Epithelial cell of esophagus (primary cell): ENCODE results near the gene KLK1.
A peak's percentile ranks its signal among the peaks of the same experiment; 100 is the strongest.

ENCODE experiments used
- DNase-seq: peaks from one replicate; pipeline ENCODE4 v3.0.0; 2010; ENCODE audit warnings: low read depth
- H3K4me3 ChIP-seq: 2 replicates; pipeline ENCODE4 v1.5.1; 2011; ENCODE audit warnings: mild to moderate bottlenecking, low read length, control low read depth
- TF ChIP-seq, protein P1 (sequence below): IDR thresholded peaks from 2 replicates; pipeline ENCODE4 v1.5.1; 2011; ENCODE audit warnings: low read depth, mild to moderate bottlenecking, low read length, control low read depth, inconsistent platforms; ENCODE audit not compliant: insufficient read depth; ENCODE audit errors: missing control alignments

The KLK1 gene

DNA sequence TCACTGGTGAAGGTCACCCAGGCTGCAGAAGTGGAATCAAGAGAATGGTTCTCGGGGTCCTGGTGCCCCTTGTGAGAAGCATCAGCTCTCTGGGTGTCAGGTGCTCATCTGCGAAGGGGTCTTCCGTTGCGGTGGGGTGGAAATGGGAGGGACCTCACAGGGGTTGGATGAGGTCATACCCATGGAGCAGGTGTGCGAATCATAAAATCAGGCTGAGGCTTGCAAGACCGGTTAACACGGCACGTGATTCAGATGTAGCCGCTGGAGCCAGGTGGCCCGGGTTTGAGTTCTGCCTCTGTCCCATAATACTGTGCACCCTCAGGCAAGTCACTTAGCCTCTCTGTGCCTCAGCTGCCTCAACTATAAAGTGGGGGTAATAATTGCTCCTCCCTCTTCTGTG is 13.7 kb upstream of the KLK1 start:
- DNase-seq: peak; percentile 29
- no peak overlapping the region for H3K4me3 ChIP-seq
- TF ChIP-seq, protein P1, sequence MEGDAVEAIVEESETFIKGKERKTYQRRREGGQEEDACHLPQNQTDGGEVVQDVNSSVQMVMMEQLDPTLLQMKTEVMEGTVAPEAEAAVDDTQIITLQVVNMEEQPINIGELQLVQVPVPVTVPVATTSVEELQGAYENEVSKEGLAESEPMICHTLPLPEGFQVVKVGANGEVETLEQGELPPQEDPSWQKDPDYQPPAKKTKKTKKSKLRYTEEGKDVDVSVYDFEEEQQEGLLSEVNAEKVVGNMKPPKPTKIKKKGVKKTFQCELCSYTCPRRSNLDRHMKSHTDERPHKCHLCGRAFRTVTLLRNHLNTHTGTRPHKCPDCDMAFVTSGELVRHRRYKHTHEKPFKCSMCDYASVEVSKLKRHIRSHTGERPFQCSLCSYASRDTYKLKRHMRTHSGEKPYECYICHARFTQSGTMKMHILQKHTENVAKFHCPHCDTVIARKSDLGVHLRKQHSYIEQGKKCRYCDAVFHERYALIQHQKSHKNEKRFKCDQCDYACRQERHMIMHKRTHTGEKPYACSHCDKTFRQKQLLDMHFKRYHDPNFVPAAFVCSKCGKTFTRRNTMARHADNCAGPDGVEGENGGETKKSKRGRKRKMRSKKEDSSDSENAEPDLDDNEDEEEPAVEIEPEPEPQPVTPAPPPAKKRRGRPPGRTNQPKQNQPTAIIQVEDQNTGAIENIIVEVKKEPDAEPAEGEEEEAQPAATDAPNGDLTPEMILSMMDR: no peak

DNA sequence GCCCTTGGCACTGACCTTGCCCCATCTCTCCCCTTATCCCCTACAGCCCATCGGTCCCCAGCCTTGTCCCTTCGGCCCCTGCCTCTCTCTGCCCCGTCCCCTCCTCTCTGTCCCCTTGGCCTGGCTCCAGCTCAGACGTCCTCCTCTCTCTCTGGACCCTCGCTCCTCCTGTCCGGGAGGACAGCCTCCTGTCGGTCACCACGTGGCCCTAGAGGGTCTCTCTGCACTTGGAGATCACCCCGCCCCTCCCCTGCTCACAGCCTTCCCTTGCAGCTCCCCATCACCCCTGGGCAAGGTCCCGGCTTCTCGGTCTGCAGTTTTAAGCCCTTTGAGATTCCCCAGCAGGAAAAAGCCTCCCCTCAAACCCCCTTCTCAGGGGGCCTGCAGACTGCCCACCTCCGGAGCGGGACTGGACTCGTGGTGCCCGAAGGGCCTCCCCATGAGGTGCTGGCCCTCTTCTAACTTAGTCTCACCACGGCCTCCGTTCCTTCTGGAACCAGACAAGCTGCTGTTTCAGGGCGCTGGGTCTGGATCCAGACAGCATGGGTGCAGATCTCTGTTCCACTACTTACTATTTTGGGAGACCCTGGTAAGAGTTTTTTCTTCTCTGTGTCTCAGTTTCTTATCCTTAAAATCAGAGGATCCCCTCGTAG is 13.1 kb upstream of the KLK1 start:
- TF ChIP-seq, protein P1: no peak
- DNase-seq: no peak
- no peak overlapping the region for H3K4me3 ChIP-seq

DNA sequence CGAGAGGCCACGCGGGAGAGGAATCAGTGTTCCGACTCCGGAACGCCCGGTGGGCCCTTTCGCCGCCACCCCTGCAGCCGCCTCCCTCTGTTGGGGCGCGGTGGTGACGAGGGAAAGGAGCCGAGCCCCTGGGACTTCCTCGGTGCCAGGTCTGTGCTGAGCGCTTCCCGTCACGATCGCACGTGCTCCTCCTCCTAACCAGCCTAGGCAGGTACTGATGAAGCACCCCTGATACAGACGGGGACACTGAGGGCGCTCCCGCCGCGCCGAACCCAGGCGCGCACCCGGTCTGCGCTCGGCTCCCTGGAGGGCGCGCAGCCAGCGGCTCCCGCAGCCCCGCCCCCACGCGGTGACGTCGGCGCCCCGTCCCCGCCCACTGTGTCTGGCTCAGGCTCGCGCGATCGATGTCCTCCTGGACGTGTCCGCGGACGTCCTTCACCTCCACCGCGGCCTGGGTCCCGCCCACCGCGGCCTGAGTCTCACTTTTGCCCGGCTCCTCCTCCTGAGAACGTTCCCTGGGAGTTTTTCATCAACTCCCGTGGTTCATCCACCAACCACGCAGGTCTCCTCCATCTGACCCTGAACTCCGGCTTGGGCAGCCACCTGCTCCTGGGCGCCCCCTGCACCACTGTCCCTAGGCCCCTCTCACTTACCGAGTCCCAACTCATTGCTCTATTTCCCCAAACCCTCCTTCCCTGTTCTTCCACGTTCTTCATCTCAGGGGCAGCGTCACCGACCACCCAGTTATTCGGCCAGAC is 12.4 kb upstream of the KLK1 start:
- TF ChIP-seq, protein P1: no peak

DNA sequence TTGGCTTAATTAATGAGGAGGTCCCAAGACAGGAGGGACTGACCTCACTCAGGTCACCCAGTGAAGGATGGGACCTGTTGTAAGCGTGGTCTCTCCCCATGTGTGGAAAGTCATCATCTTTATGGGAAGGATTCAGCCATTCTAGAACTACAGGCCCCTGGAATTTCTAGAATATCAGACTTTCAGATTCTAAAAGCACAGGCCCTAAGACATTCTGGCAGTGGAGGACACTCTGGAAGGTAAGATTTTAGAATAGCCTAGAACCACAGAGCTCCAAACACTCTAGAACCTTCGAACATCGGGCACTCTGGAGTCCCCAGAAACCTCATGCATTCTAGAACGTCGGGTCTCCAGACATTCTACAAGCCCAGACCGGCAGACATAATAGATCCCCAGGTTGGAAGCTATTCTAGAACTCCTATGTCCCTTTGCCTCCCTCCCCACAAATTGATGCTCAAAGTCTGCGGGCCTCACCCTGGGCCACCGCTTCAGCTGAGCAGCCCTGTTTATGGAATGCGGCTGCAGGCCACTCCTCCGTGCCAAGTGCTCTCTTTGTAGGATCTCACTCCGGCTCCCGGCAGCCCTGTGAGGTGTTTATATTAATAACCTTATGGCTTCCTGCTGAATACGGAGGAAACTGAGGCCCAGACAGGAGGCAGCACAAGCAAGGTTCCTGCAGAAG is 11.7 kb upstream of the KLK1 start:
- DNase-seq: peak; percentile 24
- H3K4me3 ChIP-seq: peak overlapping the region; percentile 52
- TF ChIP-seq, protein P1: no peak

More for the DNA sequence above, 12.4 kb upstream of the KLK1 start:
- H3K4me3 ChIP-seq: peak overlapping the region; percentile 52
- peak; percentile 63 for DNase-seq

DNA sequence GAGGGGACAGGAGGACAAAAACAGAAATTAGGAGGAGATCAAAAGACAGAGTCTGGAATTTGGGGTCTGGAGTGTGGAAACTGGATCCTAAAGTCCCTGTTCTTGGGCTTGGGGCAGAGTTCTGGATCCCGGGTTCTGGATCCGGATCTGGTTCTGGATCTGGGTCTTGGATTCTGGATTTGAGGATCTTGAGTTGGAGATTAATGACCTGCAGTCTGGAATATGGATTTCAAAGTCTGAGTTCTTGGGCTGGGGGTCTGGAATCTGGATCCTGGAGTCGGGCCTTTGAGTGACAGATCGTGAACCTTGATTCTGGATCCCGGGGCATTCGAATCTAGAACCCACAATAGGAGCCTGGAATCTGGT is 10.2 kb upstream of the KLK1 start:
- no peak for DNase-seq
- H3K4me3 ChIP-seq: no peak overlapping the region
- TF ChIP-seq, protein P1: no peak

DNA sequence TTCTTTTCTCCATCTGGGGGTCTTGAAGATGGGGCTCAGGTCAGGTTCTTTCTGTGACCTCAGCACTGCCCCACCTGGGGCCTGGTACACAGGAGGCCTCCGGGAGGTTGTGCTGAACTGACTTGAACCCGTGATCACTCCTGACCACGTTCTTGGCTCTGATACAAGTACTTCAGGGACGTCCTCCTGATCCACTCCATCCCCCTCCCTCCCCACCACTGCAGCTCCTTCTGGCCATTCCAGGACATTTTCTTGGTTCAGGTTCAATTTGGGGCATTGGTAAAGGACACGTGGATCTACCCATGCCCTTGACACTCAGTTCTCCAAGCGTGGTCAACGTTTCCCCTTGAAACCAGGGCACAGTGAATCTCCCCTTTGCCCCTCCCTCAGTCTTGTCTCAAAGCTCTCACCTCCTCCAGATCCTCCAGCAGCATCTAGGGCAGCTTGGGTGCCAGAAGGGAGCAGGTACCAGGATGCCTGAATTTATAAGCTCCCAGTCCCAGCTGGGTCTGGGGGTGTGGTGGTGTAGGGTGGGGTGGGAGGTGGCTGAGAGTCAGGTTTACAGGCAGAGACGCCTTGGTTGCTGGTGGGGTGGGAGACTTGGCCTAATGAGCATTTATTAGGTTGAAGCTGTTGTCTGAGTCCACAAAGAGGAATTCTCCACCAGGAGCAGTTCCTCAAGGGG is 9.7 kb upstream of the KLK1 start, which contains the start of gene KLK15:
KLK15 (minus strand) TSS at position 458 of the 685 bp plus-strand sequence. CDS start 2,082 bp downstream, outside the sequence.
- no peak within 1 kb of the TSS for H3K4me3 ChIP-seq
- no peak for DNase-seq
- TF ChIP-seq, protein P1: no peak
